ENCODE results near the gene GALNT15.

DNA sequence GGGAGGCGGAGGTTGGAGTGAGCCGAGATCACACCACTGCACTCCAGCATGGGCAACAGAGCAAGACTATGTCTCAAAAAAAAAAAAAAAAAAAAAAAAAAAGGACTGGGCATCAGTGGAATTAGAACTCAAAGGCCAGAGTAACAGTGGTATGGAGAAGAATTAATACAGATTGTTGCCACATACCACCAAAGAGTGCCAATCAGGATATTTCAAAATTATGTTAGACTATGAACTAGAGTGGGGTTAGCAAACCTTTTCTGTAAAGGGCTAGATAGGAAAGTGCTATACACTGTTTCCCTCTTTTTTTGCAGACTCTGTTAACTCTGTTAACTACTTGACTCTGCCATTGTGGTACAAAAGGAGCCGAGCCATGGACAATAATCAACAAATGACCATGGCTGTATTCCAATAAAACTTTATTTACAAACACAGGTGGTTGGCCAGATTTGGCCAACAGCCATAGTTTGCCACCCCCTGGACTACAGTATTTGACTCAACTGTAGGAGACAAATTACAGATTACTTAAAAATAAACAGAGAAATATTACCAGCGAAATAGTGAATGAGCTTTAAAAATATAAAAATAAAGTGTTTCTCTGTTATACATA lies 61.7 kb downstream of the GALNT15 start:
- TF ChIP-seq, protein P1, sequence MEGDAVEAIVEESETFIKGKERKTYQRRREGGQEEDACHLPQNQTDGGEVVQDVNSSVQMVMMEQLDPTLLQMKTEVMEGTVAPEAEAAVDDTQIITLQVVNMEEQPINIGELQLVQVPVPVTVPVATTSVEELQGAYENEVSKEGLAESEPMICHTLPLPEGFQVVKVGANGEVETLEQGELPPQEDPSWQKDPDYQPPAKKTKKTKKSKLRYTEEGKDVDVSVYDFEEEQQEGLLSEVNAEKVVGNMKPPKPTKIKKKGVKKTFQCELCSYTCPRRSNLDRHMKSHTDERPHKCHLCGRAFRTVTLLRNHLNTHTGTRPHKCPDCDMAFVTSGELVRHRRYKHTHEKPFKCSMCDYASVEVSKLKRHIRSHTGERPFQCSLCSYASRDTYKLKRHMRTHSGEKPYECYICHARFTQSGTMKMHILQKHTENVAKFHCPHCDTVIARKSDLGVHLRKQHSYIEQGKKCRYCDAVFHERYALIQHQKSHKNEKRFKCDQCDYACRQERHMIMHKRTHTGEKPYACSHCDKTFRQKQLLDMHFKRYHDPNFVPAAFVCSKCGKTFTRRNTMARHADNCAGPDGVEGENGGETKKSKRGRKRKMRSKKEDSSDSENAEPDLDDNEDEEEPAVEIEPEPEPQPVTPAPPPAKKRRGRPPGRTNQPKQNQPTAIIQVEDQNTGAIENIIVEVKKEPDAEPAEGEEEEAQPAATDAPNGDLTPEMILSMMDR (IDR thresholded peaks at IDR 0.05) = no peak
- TF ChIP-seq POLR2A (IDR thresholded peaks at IDR 0.05) = no peak

Data from heart left ventricle (tissue), 13 donors.